GM12878 (cell line): ENCODE measurements around the gene PLA2G3.

Experiments
- ATF3 ChIP-seq: IDR thresholded peaks from 2 replicates; pipeline ENCODE4 v1.6.1; 2011; ENCODE audit warnings: low read depth, mild to moderate bottlenecking, low read length, moderate library complexity, borderline replicate concordance; ENCODE audit errors: extremely low read depth
- BCLAF1 ChIP-seq: fragments of 450-650 bp; IDR thresholded peaks from 2 replicates; pipeline ENCODE4 v1.6.1; 2017; ENCODE audit warnings: antibody characterized with exemption, mild to moderate bottlenecking, moderate library complexity
- BHLHE40 ChIP-seq, 2 experiments: fragments of 450-650 bp in 1 of 2; IDR thresholded peaks; 2 replicates each; pipeline ENCODE4 v1.6.1; 2011 to 2017; ENCODE audit warnings: low read depth in 2 of 2, borderline replicate concordance in 1 of 2, improper control_type of control experiment in 1 of 2, low read length in 1 of 2, mild to moderate bottlenecking in 1 of 2
- CEBPB ChIP-seq, 2 experiments: fragments of 150-350 bp in 1 of 2; IDR thresholded peaks; 2 replicates each; pipeline ENCODE4 v1.6.1; 2012 to 2014; ENCODE audit warnings: low read depth in 2 of 2, low read length in 2 of 2, borderline replicate concordance in 1 of 2, inconsistent platforms in 1 of 2
- CTCF ChIP-seq, 3 experiments: IDR thresholded peaks in 2 of 3; conservative IDR thresholded peaks in 1 of 3; 2 replicates each; pipeline ENCODE4 v1.5.1; 2011; ENCODE audit warnings: low read depth in 3 of 3, low read length in 3 of 3, mild to moderate bottlenecking in 3 of 3, control low read depth in 2 of 3, moderate library complexity in 2 of 3, inconsistent platforms in 1 of 3, mixed read lengths in 1 of 3; ENCODE audit not compliant: control insufficient read depth in 2 of 3, insufficient read depth in 1 of 3; ENCODE audit errors: extremely low read depth in 1 of 3
- MYB ChIP-seq: fragments of 150-350 bp; IDR thresholded peaks from 2 replicates; pipeline ENCODE4 v1.6.1; 2014; ENCODE audit warnings: mild to moderate bottlenecking, low read depth, low read length, borderline replicate concordance
- NFYB ChIP-seq: IDR thresholded peaks from 2 replicates; pipeline ENCODE4 v1.6.1; 2011; ENCODE audit warnings: low read depth, mild to moderate bottlenecking, low read length, improper control_type of control experiment, moderate library complexity; ENCODE audit not compliant: insufficient read depth
- PBX3 ChIP-seq: IDR thresholded peaks from 2 replicates; pipeline ENCODE4 v1.6.1; 2011; ENCODE audit warnings: mild to moderate bottlenecking, low read depth, low read length, moderate library complexity; ENCODE audit not compliant: insufficient replicate concordance
- REST ChIP-seq: IDR thresholded peaks from 2 replicates; pipeline ENCODE4 v1.6.1; 2012; ENCODE audit warnings: mild to moderate bottlenecking, low read depth, low read length
- SKIL ChIP-seq: fragments of 450-650 bp; IDR thresholded peaks from 2 replicates; pipeline ENCODE4 v1.6.1; 2017; ENCODE audit warnings: mild to moderate bottlenecking, low read depth, inconsistent platforms; ENCODE audit not compliant: poor library complexity, severe bottlenecking
- SREBF2 ChIP-seq: IDR thresholded peaks from 2 replicates; pipeline ENCODE4 v1.6.1; 2012; ENCODE audit warnings: mild to moderate bottlenecking, low read length
- ZNF274 ChIP-seq: IDR thresholded peaks from one replicate; pipeline ENCODE4 v1.8.0; 2011; ENCODE audit not compliant: insufficient read length, insufficient read depth

GRCh38 chr22:31086703-31087330, 53.5 kb downstream of the PLA2G3 start:
- no peak for TF ChIP-seq BCLAF1
- TF ChIP-seq CTCF (IDR thresholded peaks at IDR 0.05 in 2 of 3, conservative IDR thresholded peaks at IDR 0.05 in 1 of 3; ENCODE audit: control insufficient read depth in 2 of 3, extremely low read depth in 1 of 3, insufficient read depth in 1 of 3, low read depth in 3 of 3, low read length in 3 of 3), result no peak
- no peak for TF ChIP-seq ZNF274
- no peak for TF ChIP-seq NFYB
- TF ChIP-seq PBX3, result no peak
- no peak for TF ChIP-seq CEBPB (IDR thresholded peaks at IDR 0.05; ENCODE audit: borderline replicate concordance in 1 of 2, low read depth in 2 of 2, low read length in 2 of 2)
- TF ChIP-seq BHLHE40 (IDR thresholded peaks at IDR 0.05; ENCODE audit: borderline replicate concordance in 1 of 2, low read depth in 2 of 2, low read length in 1 of 2), result no peak
- TF ChIP-seq MYB, result no peak
- no peak for TF ChIP-seq SKIL
- no peak for TF ChIP-seq SREBF2
- no peak for TF ChIP-seq REST
- TF ChIP-seq ATF3, result no peak
